Measurements from ENCODE around the gene SAMD13.

The SAMD13 gene

GRCh38 chr1:84297546-84298244 is 3.8 kb upstream of the SAMD13 start:
- peak; percentile 15 for DNase-seq (ENCODE audit: low spot score)
- no peak for TF ChIP-seq CTCF (IDR thresholded peaks at IDR 0.05; ENCODE audit: extremely low read depth, missing control alignments)

- no peak for TF ChIP-seq CTCF (IDR thresholded peaks at IDR 0.05; ENCODE audit: extremely low read depth, missing control alignments)
- peak; percentile 79 for DNase-seq (ENCODE audit: low spot score)
Measured at GRCh38 chr1:84298328-84298683, 3.2 kb upstream of the SAMD13 start.

GRCh38 chr1:84298684-84299535 is 2.6 kb upstream of the SAMD13 start:
- no peak for TF ChIP-seq CTCF (IDR thresholded peaks at IDR 0.05; ENCODE audit: extremely low read depth, missing control alignments)
- DNase-seq (ENCODE audit: low spot score), result peak; percentile 69

- TF ChIP-seq CTCF (IDR thresholded peaks at IDR 0.05; ENCODE audit: extremely low read depth, missing control alignments), result no peak
- peak; percentile 17 for DNase-seq (ENCODE audit: low spot score)
Measured at GRCh38 chr1:84299536-84300170, 1.9 kb upstream of the SAMD13 start.

DNA sequence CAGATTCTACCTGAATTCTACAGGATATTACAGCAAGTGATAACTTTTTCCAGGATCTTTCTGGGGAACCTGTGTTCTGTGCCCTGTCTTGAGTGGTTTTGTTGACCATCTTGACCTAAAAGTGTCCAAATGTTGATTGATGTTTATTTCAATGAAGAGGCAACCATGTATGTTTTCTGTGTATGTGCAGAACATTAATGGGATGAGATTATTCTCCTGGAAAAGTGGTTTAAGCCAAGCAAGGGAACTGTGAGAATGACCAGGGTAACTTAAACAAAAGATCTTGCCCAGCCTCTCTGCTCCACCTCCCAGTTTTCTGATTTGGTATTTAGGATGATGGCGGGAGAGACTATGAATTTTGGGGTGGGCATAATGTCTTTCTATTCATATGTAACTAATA is 1.0 kb upstream of the SAMD13 start:
- TF ChIP-seq CTCF (IDR thresholded peaks at IDR 0.05; ENCODE audit: extremely low read depth, missing control alignments), result no peak
- DNase-seq (ENCODE audit: low spot score), result no peak

DNA sequence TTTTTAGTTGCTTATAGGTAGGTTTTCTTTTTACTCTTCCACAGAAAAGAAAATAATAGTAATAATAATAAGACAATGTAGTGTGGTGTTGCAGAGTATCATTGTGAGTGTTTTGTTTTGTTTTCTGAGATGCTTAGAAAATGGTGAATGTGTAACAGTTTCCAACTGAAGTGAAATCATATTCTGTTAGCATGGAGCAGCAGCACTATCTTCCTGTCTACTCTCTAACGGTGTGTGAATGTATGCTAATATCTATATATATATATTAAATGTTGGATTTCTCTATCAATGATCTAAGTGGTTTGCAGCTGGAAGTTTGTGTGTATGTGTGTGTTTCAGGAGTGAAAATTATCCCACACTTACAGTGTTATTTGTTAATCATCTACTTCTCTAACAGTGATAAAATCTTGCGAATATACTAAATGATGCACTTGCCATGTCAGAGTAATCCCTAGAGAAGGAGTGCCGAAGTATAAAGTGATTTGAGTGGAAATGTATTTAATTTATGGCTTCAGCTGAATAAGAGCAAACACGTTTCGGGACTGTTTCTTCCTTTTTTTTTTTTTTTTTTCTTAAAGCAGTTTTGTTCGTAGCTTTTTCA is 377 bp downstream of the SAMD13 start:
- TF ChIP-seq CTCF (IDR thresholded peaks at IDR 0.05; ENCODE audit: extremely low read depth, missing control alignments), result no peak
- DNase-seq (ENCODE audit: low spot score), result no peak
